ENCODE data around the gene SEL1L3.

- no peak for TF ChIP-seq CTCF (IDR thresholded peaks at IDR 0.05; ENCODE audit: extremely low read depth in 1 of 2, insufficient read depth in 1 of 2, low read depth in 1 of 2, low read length in 2 of 2)
- TF ChIP-seq POLR2AphosphoS5 (IDR thresholded peaks at IDR 0.05; ENCODE audit: insufficient read depth, low read depth, low read length), result no peak
- TF ChIP-seq MAX (IDR thresholded peaks at IDR 0.05; ENCODE audit: insufficient read depth, insufficient read length), result no peak
- no peak for TF ChIP-seq EZH2 (IDR thresholded peaks at IDR 0.05; ENCODE audit: borderline replicate concordance, low read depth, low read length, severe bottlenecking)
- no peak for TF ChIP-seq GATA2 (IDR thresholded peaks at IDR 0.05; ENCODE audit: insufficient read depth, insufficient read length, low read depth, low read length)
- no peak for TF ChIP-seq POLR2A (IDR thresholded peaks at IDR 0.05; ENCODE audit: low read depth, low read length)
- no peak for TF ChIP-seq JUN (IDR thresholded peaks at IDR 0.05; ENCODE audit: borderline replicate concordance, insufficient read depth, insufficient read length, low read depth)
These were observed 93.5 kb downstream of the SEL1L3 start for GRCh38 chr4:25769251-25769650.

All from endothelial cell of umbilical vein (primary cell).